ENCODE data around the gene SCN5A.
"Not testable (repeated sequence)": the region's sequence is repeated elsewhere in the genome, so short reads cannot be mapped to it uniquely, and the experiment has no call there.

Gene SCN5A

GRCh38 chr3:38579141-38579540, 70.3 kb downstream of the SCN5A start:
- DNase-seq (ENCODE audit: low spot score), result peak; percentile 2

GRCh38 chr3:38578551-38578950, 70.9 kb downstream of the SCN5A start:
- no peak for DNase-seq (ENCODE audit: low spot score)

GRCh38 chr3:38578081-38578475, 71.4 kb downstream of the SCN5A start:
- DNase-seq (ENCODE audit: low spot score), result no peak

GRCh38 chr3:38577371-38578080, 72.0 kb downstream of the SCN5A start:
- no peak for DNase-seq (ENCODE audit: low spot score)

GRCh38 chr3:38576526-38577370, 72.7 kb downstream of the SCN5A start:
- DNase-seq (ENCODE audit: low spot score), result no peak

- DNase-seq (ENCODE audit: low spot score), result no peak
Observed at GRCh38 chr3:38576131-38576525, 73.4 kb downstream of the SCN5A start.

GRCh38 chr3:38575279-38575843, 74.1 kb downstream of the SCN5A start:
- DNase-seq (ENCODE audit: low spot score), result no peak

GRCh38 chr3:38574411-38575278, 74.8 kb downstream of the SCN5A start:
- peak; percentile 3 for DNase-seq (ENCODE audit: low spot score)

GRCh38 chr3:38573556-38573955, 75.9 kb downstream of the SCN5A start:
- no peak for DNase-seq (ENCODE audit: low spot score)

GRCh38 chr3:38573111-38573510, 76.4 kb downstream of the SCN5A start:
- DNase-seq (ENCODE audit: low spot score), result no peak

- DNase-seq (ENCODE audit: low spot score), result no peak
Observed at GRCh38 chr3:38567498-38567897, 82.0 kb downstream of the SCN5A start.

GRCh38 chr3:38566794-38567193, 82.7 kb downstream of the SCN5A start:
- not testable (repeated sequence) for DNase-seq (ENCODE audit: low spot score)

GRCh38 chr3:38566215-38566528, 83.3 kb downstream of the SCN5A start:
- no peak for DNase-seq (ENCODE audit: low spot score)

GRCh38 chr3:38565339-38566214, 83.9 kb downstream of the SCN5A start:
- DNase-seq (ENCODE audit: low spot score), result no peak

GRCh38 chr3:38564631-38565338, 84.7 kb downstream of the SCN5A start:
- no peak for DNase-seq (ENCODE audit: low spot score)

GRCh38 chr3:38563886-38564270, 85.6 kb downstream of the SCN5A start:
- DNase-seq (ENCODE audit: low spot score), result no peak

GRCh38 chr3:38563070-38563885, 86.2 kb downstream of the SCN5A start:
- no peak for DNase-seq (ENCODE audit: low spot score)

- no peak for DNase-seq (ENCODE audit: low spot score)
Observed at GRCh38 chr3:38562467-38562925, 87.0 kb downstream of the SCN5A start.

- no peak for DNase-seq (ENCODE audit: low spot score)
Observed at GRCh38 chr3:38561746-38562466, 87.6 kb downstream of the SCN5A start.
